HepG2 (cell line): ENCODE results near the gene C1QTNF5. TPM values are rescaled to one million over a fixed set of nuclear protein-coding genes. Genes with fewer than 3 reads are reported as not detected.

Experiments
- AFF4 ChIP-seq: sonication (generic); formaldehyde crosslinking; IDR thresholded peaks from 2 replicates; pipeline ENCODE4 v1.4.0; 2020; ENCODE audit warnings: missing genetic modification reagents
- BCL6 ChIP-seq: IDR thresholded peaks from 2 replicates; pipeline ENCODE4 v1.6.1; 2016; ENCODE audit warnings: missing genetic modification reagents, missing compliant biosample characterization
- FLYWCH1 ChIP-seq: sonication (generic); formaldehyde crosslinking; IDR thresholded peaks from 2 replicates; pipeline ENCODE4 v1.8.1; 2023; ENCODE audit warnings: mild to moderate bottlenecking, missing genetic modification reagents
- MEF2D ChIP-seq: sonication (generic); formaldehyde crosslinking; IDR thresholded peaks from 2 replicates; pipeline ENCODE4 v1.5.1; 2020; ENCODE audit warnings: mild to moderate bottlenecking, missing genetic modification reagents
- NKX3-1 ChIP-seq: sonication (generic); formaldehyde crosslinking; IDR thresholded peaks from 2 replicates; pipeline ENCODE4 v1.5.0; 2020; ENCODE audit warnings: missing genetic modification reagents
- NRL ChIP-seq: sonication (generic); formaldehyde crosslinking; IDR thresholded peaks from 2 replicates; pipeline ENCODE4 v1.5.0; 2020; ENCODE audit warnings: missing genetic modification reagents, mild to moderate bottlenecking, moderate library complexity, borderline replicate concordance
- PBX2 ChIP-seq: IDR thresholded peaks from 2 replicates; pipeline ENCODE4 v1.6.1; 2016; ENCODE audit warnings: control low read depth
- RAD51 ChIP-seq: fragments of 450-650 bp; IDR thresholded peaks from 2 replicates; pipeline ENCODE4 v1.6.1; 2016; ENCODE audit warnings: borderline replicate concordance
- RNF2 ChIP-seq: fragments of 450-650 bp; conservative IDR thresholded peaks from 2 replicates; pipeline ENCODE4 v1.6.1; 2016; ENCODE audit warnings: low read depth
- SMAD3 ChIP-seq: sonication (generic); formaldehyde crosslinking; IDR thresholded peaks from 2 replicates; pipeline ENCODE4 v1.4.0; 2020; ENCODE audit warnings: missing genetic modification reagents
- SNAPC2 ChIP-seq: sonication (generic); formaldehyde crosslinking; IDR thresholded peaks from 2 replicates; pipeline ENCODE4 v1.8.1; 2022; ENCODE audit warnings: mild to moderate bottlenecking, missing genetic modification reagents
- TBP ChIP-seq: sonication (generic); formaldehyde crosslinking; IDR thresholded peaks from 2 replicates; pipeline ENCODE4 v1.5.0; 2020; ENCODE audit warnings: missing genetic modification reagents
- ZBTB7A ChIP-seq: sonication (generic); formaldehyde crosslinking; IDR thresholded peaks from 2 replicates; pipeline ENCODE4 v1.8.0; 2022; ENCODE audit warnings: mild to moderate bottlenecking, missing genetic modification reagents
- ZFP82 ChIP-seq: sonication (generic); formaldehyde crosslinking; IDR thresholded peaks from 2 replicates; pipeline ENCODE4 v1.5.1; 2020; ENCODE audit warnings: mild to moderate bottlenecking, missing genetic modification reagents, borderline replicate concordance
- ZMYM4 ChIP-seq: sonication (generic); formaldehyde crosslinking; IDR thresholded peaks from 2 replicates; pipeline ENCODE4 v1.8.1; 2023; ENCODE audit warnings: mild to moderate bottlenecking, missing genetic modification reagents
- ZNF136 ChIP-seq: sonication (generic); formaldehyde crosslinking; IDR thresholded peaks from 2 replicates; pipeline ENCODE4 v1.8.1; 2022; ENCODE audit warnings: low read depth, mild to moderate bottlenecking, moderate library complexity, missing genetic modification reagents
- ZNF180 ChIP-seq: sonication (generic); formaldehyde crosslinking; IDR thresholded peaks from 2 replicates; pipeline ENCODE4 v1.4.0; 2020; ENCODE audit warnings: low read depth, missing genetic modification reagents, borderline replicate concordance
- ZNF510 ChIP-seq: sonication (generic); formaldehyde crosslinking; IDR thresholded peaks from 2 replicates; pipeline ENCODE4 v1.4.0; 2020; ENCODE audit warnings: low read depth, mild to moderate bottlenecking, missing genetic modification reagents
- ZNF546 ChIP-seq: sonication (generic); formaldehyde crosslinking; conservative IDR thresholded peaks from 2 replicates; pipeline ENCODE4 v1.8.1; 2023; ENCODE audit warnings: mild to moderate bottlenecking, missing genetic modification reagents
- ZNF557 ChIP-seq: sonication (generic); formaldehyde crosslinking; IDR thresholded peaks from 2 replicates; pipeline ENCODE4 v1.4.0; 2020; ENCODE audit warnings: missing genetic modification reagents
- ZSCAN29 ChIP-seq: sonication (generic); formaldehyde crosslinking; conservative IDR thresholded peaks from 2 replicates; pipeline ENCODE4 v1.4.0; 2020; ENCODE audit warnings: mild to moderate bottlenecking, missing genetic modification reagents
- polyA plus RNA-seq, 8 experiments: library from polyadenylated mRNA; depleted of rRNA in 3 of 8; stranded (reverse) in 7 of 8; unstranded in 1 of 8; fragments of >200 nt; fragmentation: Illumina TruSeq in 4 of 8; extraction: Trizol in 4 of 8; gene quantifications; 2 replicates each; pipeline versions ENCODE4 v1.2.1 to v1.2.3, GENCODE V29; 2011 to 2016; ENCODE audit warnings: low read depth in 4 of 8, missing spikeins in 1 of 8, mixed read lengths in 1 of 8; ENCODE audit not compliant: insufficient read depth in 1 of 8
- total RNA-seq, 5 experiments: library from RNA; depleted of rRNA; stranded (reverse); fragments of >200 nt; fragmentation: Illumina TruSeq; extraction: Trizol; gene quantifications; 2 replicates each; pipeline ENCODE4 v1.2.3, GENCODE V29; 2016; ENCODE audit warnings: low read depth in 1 of 5
- TF ChIP-seq, protein P1 (sequence below): IDR thresholded peaks from 2 replicates; pipeline ENCODE4 v1.6.1; 2018; ENCODE audit warnings: missing genetic modification reagents, mild to moderate bottlenecking, missing compliant biosample characterization
- TF ChIP-seq, protein P2 (sequence below): sonication (generic); formaldehyde crosslinking; IDR thresholded peaks from 2 replicates; pipeline ENCODE4 v1.8.1; 2023; ENCODE audit warnings: mild to moderate bottlenecking, missing genetic modification reagents, borderline replicate concordance

Gene C1QTNF5
- total and polyA plus RNA-seq, 2 of the 13 experiments (the other 11 are each of a cell fraction or from before 2014, with no cell fraction given), result 0.86 to 1.2 TPM

DNA sequence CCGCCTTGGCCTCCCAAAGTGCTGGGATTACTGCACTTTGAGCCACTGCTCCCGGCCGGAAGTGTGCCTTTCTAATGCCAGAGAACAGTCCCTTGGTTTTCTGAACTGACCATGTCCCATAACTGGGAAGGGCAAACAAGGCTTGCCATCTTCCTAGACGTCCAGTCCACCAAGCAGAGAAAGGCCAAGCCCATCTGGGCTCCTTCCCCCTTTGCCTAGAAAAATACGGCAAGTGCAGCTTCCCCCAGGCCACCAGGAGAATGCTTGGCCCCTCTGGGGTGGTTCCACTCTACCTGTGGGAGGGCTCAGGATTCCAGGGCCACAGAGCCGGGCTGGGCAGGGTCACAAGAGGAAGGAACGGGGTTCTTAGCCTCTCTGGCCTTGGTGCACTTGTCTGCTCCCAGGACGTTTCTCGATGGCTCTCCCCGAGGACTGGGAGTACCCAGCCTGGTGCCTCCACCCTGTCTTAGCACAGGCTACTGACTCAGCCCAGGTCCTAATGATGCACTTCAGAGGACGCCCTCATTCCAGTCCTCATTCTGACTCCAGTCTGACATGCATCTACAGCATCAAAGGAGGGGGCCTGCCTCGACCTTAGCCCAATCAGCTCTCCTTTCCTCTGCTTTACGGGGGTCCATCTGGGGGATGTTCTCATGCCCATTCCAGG lies 39.6 kb upstream of the C1QTNF5 start (continued):
- TF ChIP-seq ZSCAN29 (CRISPR knock-in tag), result no peak
- no peak for TF ChIP-seq NKX3-1
- no peak for TF ChIP-seq ZNF557 (CRISPR knock-in tag)
- no peak for TF ChIP-seq ZNF546 (CRISPR knock-in tag)
- TF ChIP-seq PBX2 (CRISPR knock-in tag), result no peak
- TF ChIP-seq, protein P1, sequence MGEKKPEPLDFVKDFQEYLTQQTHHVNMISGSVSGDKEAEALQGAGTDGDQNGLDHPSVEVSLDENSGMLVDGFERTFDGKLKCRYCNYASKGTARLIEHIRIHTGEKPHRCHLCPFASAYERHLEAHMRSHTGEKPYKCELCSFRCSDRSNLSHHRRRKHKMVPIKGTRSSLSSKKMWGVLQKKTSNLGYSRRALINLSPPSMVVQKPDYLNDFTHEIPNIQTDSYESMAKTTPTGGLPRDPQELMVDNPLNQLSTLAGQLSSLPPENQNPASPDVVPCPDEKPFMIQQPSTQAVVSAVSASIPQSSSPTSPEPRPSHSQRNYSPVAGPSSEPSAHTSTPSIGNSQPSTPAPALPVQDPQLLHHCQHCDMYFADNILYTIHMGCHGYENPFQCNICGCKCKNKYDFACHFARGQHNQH (CRISPR knock-in tag), result no peak
- TF ChIP-seq ZFP82 (CRISPR knock-in tag), result no peak
- no peak for TF ChIP-seq FLYWCH1 (CRISPR knock-in tag)
- TF ChIP-seq MEF2D (CRISPR knock-in tag), result no peak
- TF ChIP-seq, protein P2, sequence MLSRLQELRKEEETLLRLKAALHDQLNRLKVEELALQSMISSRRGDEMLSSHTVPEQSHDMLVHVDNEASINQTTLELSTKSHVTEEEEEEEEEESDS (CRISPR knock-in tag), result no peak
- TF ChIP-seq AFF4 (CRISPR knock-in tag), result no peak
- no peak for TF ChIP-seq ZNF136
- TF ChIP-seq ZNF180 (CRISPR knock-in tag), result no peak
- TF ChIP-seq NRL (CRISPR knock-in tag), result no peak
- TF ChIP-seq TBP, result no peak
- no peak for TF ChIP-seq RAD51
- no peak for TF ChIP-seq ZBTB7A
- TF ChIP-seq ZNF510 (CRISPR knock-in tag), result no peak
- TF ChIP-seq SMAD3, result no peak
- TF ChIP-seq RNF2, result no peak
- no peak for TF ChIP-seq SNAPC2 (CRISPR knock-in tag)
- TF ChIP-seq ZMYM4, result peak; percentile 33; the same call in 1 of the 2 replicates
- no peak for TF ChIP-seq BCL6 (CRISPR knock-in tag)
